PC-9 (cell line): Measurements from ENCODE around the gene CARHSP1.
"Not testable (repeated sequence)": the region's sequence is repeated elsewhere in the genome, so short reads cannot be mapped to it uniquely, and the experiment has no call there.

Experiments used
- CTCF ChIP-seq: fragments of 200-600 bp; sonication (generic); conservative IDR thresholded peaks from 2 replicates; pipeline ENCODE4 v1.6.1; 2017; ENCODE audit warnings: mixed run types, antibody characterized with exemption, mild to moderate bottlenecking, moderate library complexity
- EZH2 ChIP-seq: fragments of 200-600 bp; sonication (generic); IDR thresholded peaks from 2 replicates; pipeline ENCODE4 v1.8.0; 2017; ENCODE audit warnings: antibody characterized with exemption, low read depth

GRCh38 chr16:8917336-8917735 lies 48.5 kb upstream of the CARHSP1 start:
- TF ChIP-seq CTCF, EZH2: not testable (repeated sequence)
